ENCODE data around the gene SNCA. TPM values are rescaled to one million over a fixed set of nuclear protein-coding genes. Genes with fewer than 3 reads are reported as not detected.

The SNCA gene
- total RNA-seq, 1 experiment from 2014 or later = 36.8 TPM

GRCh38 chr4:89805297-89805696 is 31.7 kb downstream of the SNCA start:
- Mint-ChIP-seq H3K4me3 (ENCODE audit: low read depth, unreplicated experiment) (no peak overlapping the region), H3K27me3 (ENCODE audit: unreplicated experiment) (no peaks in the 10 kb centered on the region), H3K36me3 (ENCODE audit: insufficient read depth, unreplicated experiment) (no peaks in the 10 kb centered on the region), H3K9me3 (ENCODE audit: low read depth, unreplicated experiment) (no peaks in the 10 kb centered on the region), H3K27ac (ENCODE audit: unreplicated experiment) (no peak overlapping the region), H3K4me1 (ENCODE audit: low read depth, unreplicated experiment) (no peaks in the 10 kb centered on the region)
- intact Hi-C loops (cut with micrococcal nuclease; ENCODE audit: unreplicated experiment) = no loop called here
- TF ChIP-seq CTCF (IDR thresholded peaks at IDR 0.05; ENCODE audit: unreplicated experiment) = no peak
- BruUV-seq (replicated peaks) = no TSS peak
- DNase-seq = no peak
- CTCF ChIA-PET = interaction anchor here (0.7 kb wide), 1 partner anchor 609 kb away, joined by 3 read pairs; no protein-coding TSS in a partner anchor

- no peaks in the 10 kb centered on the region for H3K4me1 Mint-ChIP-seq (ENCODE audit: low read depth, unreplicated experiment)
- H3K27me3 Mint-ChIP-seq (ENCODE audit: unreplicated experiment) = no peaks in the 10 kb centered on the region
- intact Hi-C loops (cut with micrococcal nuclease; ENCODE audit: unreplicated experiment) = loop anchor here (5.0 kb wide), 1 partner anchor 33 kb away; the partner anchor contains the start of gene SNCA
- no peaks in the 10 kb centered on the region for H3K36me3 Mint-ChIP-seq (ENCODE audit: insufficient read depth, unreplicated experiment)
- H3K9me3 Mint-ChIP-seq (ENCODE audit: low read depth, unreplicated experiment) = no peaks in the 10 kb centered on the region
- no peak overlapping the region for H3K4me3 Mint-ChIP-seq (ENCODE audit: low read depth, unreplicated experiment)
- no TSS peak for BruUV-seq (replicated peaks)
- TF ChIP-seq CTCF (IDR thresholded peaks at IDR 0.05; ENCODE audit: unreplicated experiment) = no peak
- DNase-seq = no peak
- CTCF ChIA-PET = no interaction called here
- H3K27ac Mint-ChIP-seq (ENCODE audit: unreplicated experiment) = peak overlapping the region; percentile 31
Observed at GRCh38 chr4:89803915-89804314, 33.0 kb downstream of the SNCA start.

GRCh38 chr4:89803036-89803435 is 33.9 kb downstream of the SNCA start:
- Mint-ChIP-seq H3K27me3 (ENCODE audit: unreplicated experiment) (no peaks in the 10 kb centered on the region), H3K9me3 (ENCODE audit: low read depth, unreplicated experiment) (no peaks in the 10 kb centered on the region), H3K36me3 (ENCODE audit: insufficient read depth, unreplicated experiment) (no peaks in the 10 kb centered on the region), H3K4me3 (ENCODE audit: low read depth, unreplicated experiment) (no peak overlapping the region), H3K27ac (ENCODE audit: unreplicated experiment) (no peak overlapping the region), H3K4me1 (ENCODE audit: low read depth, unreplicated experiment) (no peaks in the 10 kb centered on the region)
- CTCF ChIA-PET = no interaction called here
- DNase-seq = no peak
- BruUV-seq (replicated peaks) = no TSS peak
- intact Hi-C loops (cut with micrococcal nuclease; ENCODE audit: unreplicated experiment) = loop anchor here (5.0 kb wide), 1 partner anchor 34 kb away; the partner anchor contains the start of gene SNCA
- no peak for TF ChIP-seq CTCF (IDR thresholded peaks at IDR 0.05; ENCODE audit: unreplicated experiment)

GRCh38 chr4:89800527-89801103 is 36.3 kb downstream of the SNCA start:
- no TSS peak for BruUV-seq (replicated peaks)
- H3K27ac Mint-ChIP-seq (ENCODE audit: unreplicated experiment) = no peak overlapping the region
- no peaks in the 10 kb centered on the region for H3K36me3 Mint-ChIP-seq (ENCODE audit: insufficient read depth, unreplicated experiment)
- CTCF ChIA-PET = interaction anchor here (1.1 kb wide), 1 partner anchor 92 kb away, joined by 3 read pairs; no protein-coding TSS in a partner anchor
- peaks cover 19% of the 10 kb centered on the region for H3K4me1 Mint-ChIP-seq (ENCODE audit: low read depth, unreplicated experiment)
- intact Hi-C loops (cut with micrococcal nuclease; ENCODE audit: unreplicated experiment) = loop anchor here (5.0 kb wide), 1 partner anchor 37 kb away; the partner anchor contains the start of gene SNCA
- no peaks in the 10 kb centered on the region for H3K9me3 Mint-ChIP-seq (ENCODE audit: low read depth, unreplicated experiment)
- no peaks in the 10 kb centered on the region for H3K27me3 Mint-ChIP-seq (ENCODE audit: unreplicated experiment)
- H3K4me3 Mint-ChIP-seq (ENCODE audit: low read depth, unreplicated experiment) = no peak overlapping the region
- no peak for TF ChIP-seq CTCF (IDR thresholded peaks at IDR 0.05; ENCODE audit: unreplicated experiment)
- peak; percentile 14 for DNase-seq

Measured in Calu3 (cell line).